Activated CD8-positive, alpha-beta memory T cell treated with anti-CD3 and anti-CD28 coated beads for 36 hours (primary cell): ENCODE results near the gene CLDN1. TPM values are rescaled to one million over a fixed set of nuclear protein-coding genes. Genes with fewer than 3 reads are reported as not detected.

Source experiments
- CTCF ChIA-PET: fragments of 350-600 bp; sonication (Branson Sonifier 250); formaldehyde crosslinking; loops from one replicate; lab custom pipeline; 2021; ENCODE audit warnings: antibody characterized with exemption; lab: Charles Lee
- POLR2A ChIA-PET: fragments of 350-600 bp; sonication (Branson Sonifier 250); formaldehyde crosslinking; loops from one replicate; lab custom pipeline; 2021; ENCODE audit warnings: antibody characterized with exemption; lab: Charles Lee
- total RNA-seq, 2 experiments: library from RNA; stranded (reverse); gene quantifications; one replicate each; pipeline ENCODE4 v1.2.3, GENCODE V29; 2021

The CLDN1 gene
- total RNA-seq, 2 experiments from 2014 or later = 0.13 to 0.19 TPM

GRCh38 chr3:190336516-190337189 lies 14.4 kb upstream of the CLDN1 start:
- CTCF ChIA-PET = no interaction called here
- POLR2A ChIA-PET = no interaction called here

GRCh38 chr3:190333961-190334360 lies 11.7 kb upstream of the CLDN1 start:
- POLR2A ChIA-PET = no interaction called here
- CTCF ChIA-PET = no interaction called here

- ChIA-PET CTCF (no interaction called here), POLR2A (no interaction called here)
Measured at GRCh38 chr3:190330936-190331734, 8.9 kb upstream of the CLDN1 start.

GRCh38 chr3:190326930-190327329 lies 4.7 kb upstream of the CLDN1 start:
- ChIA-PET POLR2A (no interaction called here), CTCF (no interaction called here)

GRCh38 chr3:190326361-190326760 lies 4.1 kb upstream of the CLDN1 start:
- ChIA-PET CTCF (no interaction called here), POLR2A (no interaction called here)

- ChIA-PET POLR2A (no interaction called here), CTCF (no interaction called here)
Measured at GRCh38 chr3:190325923-190326322, 3.7 kb upstream of the CLDN1 start.

GRCh38 chr3:190323246-190323626 lies 990 bp upstream of the CLDN1 start:
- ChIA-PET CTCF (interaction anchor here (0.9 kb wide), 1 partner anchor 16 kb away, joined by 4 read pairs; no protein-coding TSS in a partner anchor), POLR2A (no interaction called here)

- CTCF ChIA-PET = interaction anchor here (0.9 to 1.4 kb wide), 2 partner anchors 15 to 102 kb away, joined by 3 to 4 read pairs; no protein-coding TSS in a partner anchor
- POLR2A ChIA-PET = no interaction called here
Measured at GRCh38 chr3:190322604-190323245, 479 bp upstream of the CLDN1 start.

- CTCF ChIA-PET = no interaction called here
- POLR2A ChIA-PET = no interaction called here
Measured at GRCh38 chr3:190320594-190321362, 1.5 kb downstream of the CLDN1 start.

- POLR2A ChIA-PET = no interaction called here
- CTCF ChIA-PET = no interaction called here
Measured at GRCh38 chr3:190319660-190320059, 2.6 kb downstream of the CLDN1 start.

- POLR2A ChIA-PET = no interaction called here
- CTCF ChIA-PET = interaction anchor here (0.6 kb wide), 1 partner anchor 893 kb away, joined by 4 read pairs; no protein-coding TSS in a partner anchor
Measured at GRCh38 chr3:190318666-190319065, 3.6 kb downstream of the CLDN1 start.

- ChIA-PET POLR2A (no interaction called here), CTCF (interaction anchor here (0.6 kb wide), 1 partner anchor 980 kb away, joined by 3 read pairs; no protein-coding TSS in a partner anchor)
Measured at GRCh38 chr3:190314741-190315140, 7.5 kb downstream of the CLDN1 start.

- POLR2A ChIA-PET = no interaction called here
- CTCF ChIA-PET = no interaction called here
Measured at GRCh38 chr3:190309414-190309813, 12.8 kb downstream of the CLDN1 start.

GRCh38 chr3:190308154-190308553 lies 14.1 kb downstream of the CLDN1 start:
- POLR2A ChIA-PET = no interaction called here
- CTCF ChIA-PET = interaction anchor here (1.4 kb wide), 1 partner anchor 14 kb away, joined by 4 read pairs; the partner anchor contains the start of gene CLDN1

GRCh38 chr3:190307164-190307545 lies 15.1 kb downstream of the CLDN1 start:
- ChIA-PET POLR2A (no interaction called here), CTCF (interaction anchor here (1.4 kb wide), 1 partner anchor 15 kb away, joined by 4 read pairs; the partner anchor contains the start of gene CLDN1)

GRCh38 chr3:190306513-190307163 lies 15.6 kb downstream of the CLDN1 start:
- CTCF ChIA-PET = interaction anchor here (1.4 kb wide), 1 partner anchor 16 kb away, joined by 4 read pairs; the partner anchor contains the start of gene CLDN1
- POLR2A ChIA-PET = no interaction called here

GRCh38 chr3:190306026-190306425 lies 16.2 kb downstream of the CLDN1 start:
- CTCF ChIA-PET = no interaction called here
- POLR2A ChIA-PET = no interaction called here

GRCh38 chr3:190305406-190305805 lies 16.8 kb downstream of the CLDN1 start:
- CTCF ChIA-PET = no interaction called here
- POLR2A ChIA-PET = no interaction called here

GRCh38 chr3:190303884-190304283 lies 18.4 kb downstream of the CLDN1 start:
- CTCF ChIA-PET = no interaction called here

More at GRCh38 chr3:190303884-190304283, 18.4 kb downstream of the CLDN1 start:
- POLR2A ChIA-PET = no interaction called here
